Activated CD8-positive, alpha-beta T cell treated with anti-CD3 and anti-CD28 coated beads for 36 hours (primary cell): Measurements from ENCODE around the gene PADI6. TPM values are rescaled to one million over a fixed set of nuclear protein-coding genes. Genes with fewer than 3 reads are reported as not detected.

Experiments used
- ATAC-seq: fragments of 200-7000 bp; cut with Tn5 transposase; one replicate; pipeline ENCODE4 v1.10.0; 2021; ENCODE audit warnings: mild to moderate bottlenecking, moderate library complexity
- CTCF ChIA-PET: fragments of 350-600 bp; sonication (Branson Sonifier 250); formaldehyde crosslinking; loops from one replicate; lab custom pipeline; 2021; ENCODE audit warnings: antibody characterized with exemption; lab: Charles Lee
- POLR2A ChIA-PET: fragments of 350-600 bp; sonication (Branson Sonifier 250); formaldehyde crosslinking; loops from one replicate; lab custom pipeline; 2021; ENCODE audit warnings: antibody characterized with exemption; lab: Charles Lee
- DNase-seq: peaks from one replicate; pipeline ENCODE4 v3.0.0-alpha.2; 2020
- H3K27ac Mint-ChIP-seq: one replicate; pipeline ENCODE4 v1.8.0; 2021; ENCODE audit warnings: mild to moderate bottlenecking, mixed read lengths
- H3K27me3 Mint-ChIP-seq: one replicate; pipeline ENCODE4 v1.8.0; 2021; ENCODE audit warnings: mixed read lengths
- H3K36me3 Mint-ChIP-seq: one replicate; pipeline ENCODE4 v1.8.0; 2021; ENCODE audit warnings: low read depth, mixed read lengths
- H3K4me1 Mint-ChIP-seq: one replicate; pipeline ENCODE4 v1.8.0; 2021; ENCODE audit warnings: low read depth, mixed read lengths
- H3K4me3 Mint-ChIP-seq: one replicate; pipeline ENCODE4 v1.8.0; 2021; ENCODE audit warnings: mild to moderate bottlenecking, moderate library complexity, mixed read lengths
- H3K9me3 Mint-ChIP-seq: one replicate; pipeline ENCODE4 v1.8.0; 2021; ENCODE audit warnings: mixed read lengths
- intact Hi-C: fragments of 100-400 bp; cut with micrococcal nuclease; formaldehyde crosslinking; loops from one replicate; pipeline ENCODE4 v1.10.0; 2022
- total RNA-seq, 2 experiments: library from RNA; stranded (reverse); gene quantifications; one replicate each; pipeline ENCODE4 v1.2.3, GENCODE V29; 2021
- TF ChIP-seq, protein P1 (sequence below): fragments of 200-600 bp; IDR thresholded peaks from one replicate; pipeline ENCODE4 v1.8.0; 2022; ENCODE audit warnings: antibody characterized with exemption, mild to moderate bottlenecking

PADI6 gene
- total RNA-seq, result not detected

DNA sequence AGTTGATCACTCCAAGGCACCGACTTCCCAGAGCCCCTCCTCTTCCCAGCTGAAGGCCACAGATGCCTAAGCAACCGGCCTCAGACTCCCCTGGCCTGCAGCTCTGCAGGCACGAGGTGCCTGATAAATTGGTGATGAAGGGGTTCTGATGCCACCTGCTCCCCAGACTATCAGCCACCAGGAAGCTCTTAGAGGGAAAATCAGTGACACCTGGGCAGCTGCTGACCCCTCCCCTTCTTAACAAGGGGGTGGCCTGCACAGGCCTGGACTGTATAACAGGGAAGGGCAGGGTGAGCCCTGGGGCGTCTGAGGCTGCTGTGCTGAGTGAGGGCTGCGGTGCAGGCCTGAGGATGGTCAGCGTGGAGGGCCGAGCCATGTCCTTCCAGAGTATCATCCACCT is at the start of gene PADI6:
Gene PADI6 (plus strand): TSS at position 301 of the 400 bp plus-strand sequence. CDS start 50 bp downstream, at position 351.
- no peaks in the 10 kb centered on the region for H3K9me3 Mint-ChIP-seq
- H3K27ac Mint-ChIP-seq, result no peak within 1 kb of the TSS
- intact Hi-C loops, result no loop called here
- no peaks in the 10 kb centered on the region for H3K4me1 Mint-ChIP-seq
- H3K36me3 Mint-ChIP-seq, result no peaks in the 10 kb centered on the region
- ATAC-seq, result no peak
- DNase-seq, result no peak
- CTCF ChIA-PET, result no interaction called here
- TF ChIP-seq, protein P1, sequence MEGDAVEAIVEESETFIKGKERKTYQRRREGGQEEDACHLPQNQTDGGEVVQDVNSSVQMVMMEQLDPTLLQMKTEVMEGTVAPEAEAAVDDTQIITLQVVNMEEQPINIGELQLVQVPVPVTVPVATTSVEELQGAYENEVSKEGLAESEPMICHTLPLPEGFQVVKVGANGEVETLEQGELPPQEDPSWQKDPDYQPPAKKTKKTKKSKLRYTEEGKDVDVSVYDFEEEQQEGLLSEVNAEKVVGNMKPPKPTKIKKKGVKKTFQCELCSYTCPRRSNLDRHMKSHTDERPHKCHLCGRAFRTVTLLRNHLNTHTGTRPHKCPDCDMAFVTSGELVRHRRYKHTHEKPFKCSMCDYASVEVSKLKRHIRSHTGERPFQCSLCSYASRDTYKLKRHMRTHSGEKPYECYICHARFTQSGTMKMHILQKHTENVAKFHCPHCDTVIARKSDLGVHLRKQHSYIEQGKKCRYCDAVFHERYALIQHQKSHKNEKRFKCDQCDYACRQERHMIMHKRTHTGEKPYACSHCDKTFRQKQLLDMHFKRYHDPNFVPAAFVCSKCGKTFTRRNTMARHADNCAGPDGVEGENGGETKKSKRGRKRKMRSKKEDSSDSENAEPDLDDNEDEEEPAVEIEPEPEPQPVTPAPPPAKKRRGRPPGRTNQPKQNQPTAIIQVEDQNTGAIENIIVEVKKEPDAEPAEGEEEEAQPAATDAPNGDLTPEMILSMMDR, result no peak
- H3K4me3 Mint-ChIP-seq, result no peak within 1 kb of the TSS
- POLR2A ChIA-PET, result no interaction called here
- H3K27me3 Mint-ChIP-seq, result peaks cover 3% of the 10 kb centered on the region

- peaks cover 3% of the 10 kb centered on the region for H3K9me3 Mint-ChIP-seq
- H3K27ac Mint-ChIP-seq, result no peak overlapping the region
- DNase-seq, result no peak
- ChIA-PET POLR2A (no interaction called here), CTCF (no interaction called here)
- intact Hi-C loops, result no loop called here
- H3K36me3 Mint-ChIP-seq, result no peaks in the 10 kb centered on the region
- H3K4me1 Mint-ChIP-seq, result no peaks in the 10 kb centered on the region
- TF ChIP-seq, protein P1, result no peak
- no peak for ATAC-seq
- peaks cover 13% of the 10 kb centered on the region for H3K27me3 Mint-ChIP-seq
- no peak overlapping the region for H3K4me3 Mint-ChIP-seq
Observed at GRCh38 chr1:17328855-17329254, 43.1 kb upstream of the PADI6 start.

DNA sequence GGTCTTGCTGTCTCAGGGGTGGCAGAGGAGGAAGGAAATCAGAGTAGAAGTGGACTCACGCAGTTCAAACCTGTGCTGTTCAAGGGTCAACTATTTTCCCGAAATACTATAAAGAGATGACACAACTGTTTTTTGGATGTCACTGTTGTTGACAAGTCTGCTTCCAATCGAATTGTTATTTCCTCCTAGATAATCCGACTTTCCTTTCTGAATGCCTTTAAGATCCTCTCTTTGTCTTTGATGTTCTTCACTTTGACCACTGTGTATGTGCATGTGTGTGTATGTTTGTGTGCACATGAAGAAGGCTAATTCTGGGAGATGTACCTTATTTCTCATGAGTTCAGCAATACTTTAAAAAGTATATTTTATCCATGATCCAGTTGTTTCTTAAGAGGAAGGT is 42.4 kb upstream of the PADI6 start:
- CTCF ChIA-PET, result no interaction called here
- intact Hi-C loops, result no loop called here
- POLR2A ChIA-PET, result no interaction called here

GRCh38 chr1:17330856-17331255 is 41.1 kb upstream of the PADI6 start:
- ATAC-seq (no peak), DNase-seq (no peak)
- Mint-ChIP-seq H3K27me3 (peaks cover 17% of the 10 kb centered on the region), H3K27ac (no peak overlapping the region), H3K4me3 (no peak overlapping the region), H3K36me3 (no peaks in the 10 kb centered on the region), H3K4me1 (no peaks in the 10 kb centered on the region), H3K9me3 (no peaks in the 10 kb centered on the region)
- intact Hi-C loops, result no loop called here
- TF ChIP-seq, protein P1, result no peak
- ChIA-PET CTCF (no interaction called here), POLR2A (no interaction called here)

More for the DNA sequence above, 42.4 kb upstream of the PADI6 start:
- Mint-ChIP-seq H3K27me3 (peaks cover 13% of the 10 kb centered on the region), H3K4me3 (no peak overlapping the region), H3K4me1 (no peaks in the 10 kb centered on the region), H3K9me3 (peaks cover 3% of the 10 kb centered on the region), H3K36me3 (no peaks in the 10 kb centered on the region), H3K27ac (no peak overlapping the region)
- ATAC-seq, result no peak
- no peak for DNase-seq
- TF ChIP-seq, protein P1, result no peak

- H3K4me3 Mint-ChIP-seq, result no peak overlapping the region
- H3K36me3 Mint-ChIP-seq, result no peaks in the 10 kb centered on the region
- H3K27me3 Mint-ChIP-seq, result peaks cover 22% of the 10 kb centered on the region
- ChIA-PET POLR2A (no interaction called here), CTCF (no interaction called here)
- no peaks in the 10 kb centered on the region for H3K4me1 Mint-ChIP-seq
- H3K27ac Mint-ChIP-seq, result no peak overlapping the region
- no peaks in the 10 kb centered on the region for H3K9me3 Mint-ChIP-seq
- TF ChIP-seq, protein P1, result no peak
- ATAC-seq, result no peak
- intact Hi-C loops, result no loop called here
- DNase-seq, result no peak
Observed at GRCh38 chr1:17333081-17333480, 38.9 kb upstream of the PADI6 start.
